Limb (tissue), 2 donors: Measurements from ENCODE around the gene MICOS13.

Source experiments
- DNase-seq, 2 donors: peaks; one replicate each; pipeline ENCODE4 v3.0.0-alpha.2; 2016; ENCODE audit errors: extremely low spot score in 2 of 2

MICOS13 gene

GRCh38 chr19:5628919-5629481 lies 51.3 kb downstream of the MICOS13 start:
- DNase-seq, result no peak

DNA sequence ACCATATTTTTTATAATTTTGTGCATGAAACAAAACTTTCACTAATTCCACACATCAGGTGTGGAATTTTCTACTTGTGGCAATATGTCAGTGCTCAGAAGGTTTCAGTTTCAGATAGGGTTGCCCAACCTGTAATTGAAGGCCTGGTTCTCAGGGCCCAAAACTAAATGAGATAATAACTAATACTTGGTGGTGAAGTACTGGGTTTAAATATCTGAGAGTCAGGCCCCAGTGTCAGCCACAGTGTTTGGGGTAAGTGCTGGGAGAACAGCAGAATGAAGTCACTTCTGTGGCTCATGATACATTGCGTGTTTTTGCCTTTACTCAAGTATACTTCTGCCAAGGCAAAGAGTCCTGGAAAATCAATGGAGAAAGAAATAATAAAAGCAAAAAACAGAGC lies 51.9 kb downstream of the MICOS13 start:
- DNase-seq, result no peak
